GM19452 (cell line): ENCODE data around the gene SYT12.

ENCODE experiments used
- ATAC-seq: cut with Tn5 transposase; IDR thresholded peaks from one replicate; pipeline ENCODE4 v1.9.1; 2021; ENCODE audit not compliant: unreplicated experiment

Gene SYT12

GRCh38 chr11:67098799-67099429 lies 76.0 kb downstream of the SYT12 start:
- ATAC-seq = no peak

GRCh38 chr11:67099831-67100324 lies 76.9 kb downstream of the SYT12 start:
- ATAC-seq = peak; percentile 39
